IPS-NIHi11 (cell line): ENCODE data around the gene NRP2.

ENCODE experiments used
- DNase-seq: peaks from one replicate; pipeline ENCODE4 v3.0.0; 2012; ENCODE audit warnings: mixed read lengths, low spot score

NRP2 gene, protein sequence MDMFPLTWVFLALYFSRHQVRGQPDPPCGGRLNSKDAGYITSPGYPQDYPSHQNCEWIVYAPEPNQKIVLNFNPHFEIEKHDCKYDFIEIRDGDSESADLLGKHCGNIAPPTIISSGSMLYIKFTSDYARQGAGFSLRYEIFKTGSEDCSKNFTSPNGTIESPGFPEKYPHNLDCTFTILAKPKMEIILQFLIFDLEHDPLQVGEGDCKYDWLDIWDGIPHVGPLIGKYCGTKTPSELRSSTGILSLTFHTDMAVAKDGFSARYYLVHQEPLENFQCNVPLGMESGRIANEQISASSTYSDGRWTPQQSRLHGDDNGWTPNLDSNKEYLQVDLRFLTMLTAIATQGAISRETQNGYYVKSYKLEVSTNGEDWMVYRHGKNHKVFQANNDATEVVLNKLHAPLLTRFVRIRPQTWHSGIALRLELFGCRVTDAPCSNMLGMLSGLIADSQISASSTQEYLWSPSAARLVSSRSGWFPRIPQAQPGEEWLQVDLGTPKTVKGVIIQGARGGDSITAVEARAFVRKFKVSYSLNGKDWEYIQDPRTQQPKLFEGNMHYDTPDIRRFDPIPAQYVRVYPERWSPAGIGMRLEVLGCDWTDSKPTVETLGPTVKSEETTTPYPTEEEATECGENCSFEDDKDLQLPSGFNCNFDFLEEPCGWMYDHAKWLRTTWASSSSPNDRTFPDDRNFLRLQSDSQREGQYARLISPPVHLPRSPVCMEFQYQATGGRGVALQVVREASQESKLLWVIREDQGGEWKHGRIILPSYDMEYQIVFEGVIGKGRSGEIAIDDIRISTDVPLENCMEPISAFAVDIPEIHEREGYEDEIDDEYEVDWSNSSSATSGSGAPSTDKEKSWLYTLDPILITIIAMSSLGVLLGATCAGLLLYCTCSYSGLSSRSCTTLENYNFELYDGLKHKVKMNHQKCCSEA

DNA sequence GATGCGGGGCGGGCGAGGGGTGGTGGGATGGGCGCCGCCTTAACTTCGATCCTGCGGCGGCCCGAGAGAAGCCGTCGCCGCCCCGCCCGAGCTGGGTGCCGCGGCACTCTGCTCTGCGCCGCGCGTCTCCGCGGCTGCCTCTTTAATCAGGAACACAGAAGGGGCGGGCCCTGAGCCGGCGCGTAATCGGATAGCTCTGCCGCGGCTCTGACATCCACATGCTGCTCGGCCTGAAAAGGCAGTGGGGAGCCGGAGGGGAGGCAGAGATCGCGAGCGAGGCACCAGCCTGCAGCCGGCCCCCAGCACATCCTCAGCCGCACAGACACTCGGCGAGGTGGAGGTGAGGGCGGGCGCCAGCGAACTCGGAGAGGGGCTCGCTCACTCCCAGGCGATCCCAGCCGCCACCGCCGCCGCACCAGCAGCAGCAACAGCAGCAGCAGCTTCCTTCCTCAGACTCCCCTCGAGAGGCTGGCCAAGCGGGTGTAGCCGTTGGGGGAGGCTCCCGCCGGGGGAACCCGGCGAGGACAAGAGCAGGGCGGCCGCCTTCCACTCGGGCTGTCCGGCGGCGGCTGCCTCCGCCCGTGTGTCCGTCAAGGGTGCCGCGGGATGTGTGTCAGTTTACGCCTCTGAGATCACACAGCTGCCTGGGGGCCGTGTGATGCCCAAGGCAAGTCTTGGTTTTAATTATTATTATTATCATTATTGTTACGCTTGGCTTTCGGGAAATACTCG lies at the start of gene NRP2:
NRP2 (plus strand) TSS at position 263 of the 732 bp plus-strand sequence. CDS start 790 bp downstream, outside the sequence.
- peak; percentile 77 for DNase-seq

DNA sequence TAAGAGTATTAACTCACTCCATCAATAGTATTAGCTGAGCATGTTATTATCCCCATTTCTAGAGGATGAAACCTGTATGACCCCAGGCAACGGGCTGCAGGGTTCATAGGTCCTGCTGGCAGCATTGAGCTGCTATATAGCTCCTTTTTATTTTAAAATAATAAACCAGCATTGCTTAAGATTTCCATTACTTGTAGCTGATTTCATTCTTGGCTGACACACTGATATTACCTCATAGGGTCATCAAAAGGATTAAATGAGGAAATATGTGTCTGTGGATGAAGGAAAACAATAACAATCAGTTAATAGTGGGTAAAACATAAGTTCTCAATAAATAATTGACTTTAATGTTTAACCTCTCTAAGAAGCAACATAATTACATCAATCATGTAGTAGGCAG lies 48.3 kb upstream of the NRP2 start:
- no peak for DNase-seq

DNA sequence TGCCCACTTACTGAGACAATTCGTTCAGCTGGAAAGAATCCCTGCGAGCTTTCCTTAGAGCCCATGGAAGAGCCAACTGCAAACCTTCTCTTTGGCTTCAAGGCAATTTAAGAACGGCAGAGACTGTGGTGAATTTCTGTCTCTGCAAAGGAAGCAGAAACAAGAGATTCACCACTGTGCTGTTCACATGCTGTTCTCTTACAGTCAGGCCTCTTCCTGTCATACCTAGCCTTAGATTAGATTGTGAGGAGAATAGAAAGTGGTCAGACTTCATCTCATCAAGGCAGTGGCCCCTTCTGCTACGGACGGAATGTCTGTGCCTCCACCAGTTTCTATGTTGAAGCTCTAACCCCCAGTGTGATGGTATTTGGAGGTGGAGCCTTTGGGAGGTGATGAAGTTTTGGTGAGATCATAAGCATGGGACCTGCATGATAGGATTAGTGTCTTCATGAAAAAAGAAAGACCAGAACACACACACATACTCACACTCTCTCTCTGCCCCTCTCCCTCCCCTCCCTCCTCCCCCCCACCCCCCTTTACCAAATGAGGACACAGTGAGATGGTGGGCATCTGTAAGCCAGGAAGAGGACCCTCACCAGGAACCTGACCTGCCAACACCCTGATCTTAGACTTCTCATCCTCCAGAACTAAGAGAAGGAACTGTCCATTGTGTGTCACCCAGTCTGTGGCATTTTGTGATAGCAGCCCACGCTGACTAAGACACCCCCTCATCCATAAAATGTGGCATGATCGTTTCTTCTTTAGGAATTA lies 45.6 kb upstream of the NRP2 start:
- no peak for DNase-seq

DNA sequence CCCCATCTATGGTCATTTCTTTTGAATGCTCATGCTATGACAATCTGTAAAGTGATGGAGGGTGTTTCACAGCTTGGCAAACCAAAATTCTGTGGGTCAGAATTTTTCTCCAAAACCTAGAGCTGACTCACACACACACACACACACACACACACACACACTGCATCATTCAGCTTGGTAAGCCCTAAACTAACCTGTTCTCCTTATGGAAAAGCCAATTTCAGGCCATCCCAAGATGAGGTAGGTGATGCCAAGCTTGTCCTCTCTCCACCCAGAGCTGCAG lies 45.0 kb upstream of the NRP2 start:
- no peak for DNase-seq

DNA sequence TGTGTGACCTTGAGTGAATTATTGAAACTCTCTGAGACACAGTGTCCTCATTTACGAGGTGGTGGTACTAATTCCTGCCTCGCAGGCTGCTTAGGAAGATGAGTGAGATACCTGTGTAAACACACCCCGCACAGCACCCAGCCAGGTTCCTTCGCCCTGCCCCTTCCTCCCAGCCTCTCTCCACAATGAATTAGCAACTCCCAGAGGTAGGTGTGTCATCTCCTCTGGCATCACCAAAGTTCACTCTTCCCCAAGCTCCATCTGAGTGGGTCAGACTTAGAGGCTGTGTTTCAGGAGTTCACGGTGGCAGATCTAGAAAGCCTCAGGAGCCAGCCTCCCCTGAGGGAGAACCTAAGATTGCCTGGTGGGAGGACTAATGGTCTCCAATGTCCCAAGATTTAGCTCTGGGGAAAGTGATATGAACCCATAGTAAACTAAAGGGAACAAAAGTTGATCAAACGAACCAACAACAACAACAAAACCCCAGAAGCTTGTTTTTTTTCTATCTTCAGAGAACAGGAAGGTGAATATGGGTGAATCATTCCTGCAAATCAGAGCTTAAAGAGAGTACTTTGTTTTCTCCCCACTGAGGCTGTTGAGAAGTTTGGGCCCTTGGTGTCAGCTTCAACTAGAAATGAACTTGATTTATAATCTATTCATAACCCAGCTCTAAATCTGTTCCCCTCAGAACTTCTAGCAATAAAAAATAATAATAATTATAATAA lies 44.4 kb upstream of the NRP2 start:
- DNase-seq: no peak

DNA sequence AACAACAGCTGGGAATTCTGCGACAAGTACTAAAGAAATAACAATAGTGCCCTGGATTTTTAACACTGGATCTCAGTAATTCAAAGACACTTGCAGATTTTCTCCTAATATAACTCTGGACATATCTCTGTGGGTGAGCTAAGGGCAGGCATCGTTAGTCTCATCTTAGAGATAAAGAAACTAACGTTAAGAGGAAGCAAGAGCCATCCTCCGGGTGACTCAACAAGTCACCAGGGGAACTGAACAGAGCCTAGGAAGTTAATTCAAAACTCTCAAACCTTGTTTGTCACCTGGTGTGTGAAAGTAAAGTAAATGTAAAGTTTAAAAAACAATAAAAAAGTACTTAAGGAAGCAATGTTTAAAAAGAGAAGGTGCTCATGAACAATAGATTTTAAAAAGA lies 41.6 kb upstream of the NRP2 start:
- no peak for DNase-seq

DNA sequence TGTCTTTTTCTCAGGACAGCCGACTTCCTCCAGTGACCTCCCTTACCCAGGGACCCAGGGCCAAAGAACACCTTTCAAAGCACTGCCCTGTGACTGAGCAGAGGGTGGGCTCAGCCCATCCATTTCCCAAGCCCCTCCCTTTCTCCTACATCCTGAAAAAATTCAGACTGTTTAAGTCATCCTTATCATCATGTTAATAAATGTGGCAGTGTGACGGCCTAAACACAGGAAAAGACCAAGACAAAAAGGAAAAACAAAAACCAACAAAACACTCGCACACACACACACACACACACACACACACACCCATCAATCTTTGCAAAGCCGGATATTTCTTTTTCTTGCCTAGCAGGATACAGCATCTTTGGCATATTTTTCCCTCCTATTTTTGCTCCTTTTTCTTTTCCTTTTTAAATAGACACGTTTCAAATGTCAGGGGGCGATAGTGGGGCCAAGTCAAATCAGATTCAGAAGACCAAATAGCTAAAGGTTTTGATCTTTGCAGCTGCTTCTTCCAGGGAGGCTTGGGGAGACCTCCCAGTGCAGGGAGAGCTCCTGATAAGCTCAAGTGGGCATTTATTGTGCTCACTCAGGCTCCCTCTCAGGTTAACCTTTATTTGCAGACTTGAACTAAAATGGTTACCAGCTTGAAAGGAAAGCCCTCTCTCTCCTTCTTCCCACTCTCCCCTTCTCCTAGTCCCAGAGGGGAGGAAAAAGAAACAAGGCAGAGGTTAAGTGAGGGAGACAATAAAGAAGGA lies 39.5 kb upstream of the NRP2 start:
- DNase-seq: no peak

DNA sequence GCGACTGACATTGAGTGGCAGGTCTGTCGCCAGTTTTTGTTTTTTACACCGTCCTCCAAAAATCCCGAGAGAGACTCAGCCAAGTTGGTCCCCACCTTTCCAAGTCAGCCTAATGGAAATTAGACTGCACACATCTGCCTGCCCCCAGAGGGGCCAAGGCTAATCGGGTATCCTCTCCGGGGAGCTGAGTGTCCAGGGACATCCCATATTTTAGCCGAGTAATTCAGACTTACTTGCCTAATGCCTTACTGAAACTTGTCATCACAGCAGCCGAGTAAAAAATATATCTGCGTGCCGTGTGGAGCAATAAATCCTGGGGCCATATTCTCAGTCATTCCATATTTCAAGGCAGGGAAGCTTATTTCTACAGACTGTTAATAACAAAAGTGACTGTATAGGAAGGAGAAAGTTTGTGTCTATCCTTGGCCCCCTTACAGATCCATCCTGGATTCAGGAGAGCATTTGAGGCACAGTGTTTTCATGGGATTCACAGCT lies 38.9 kb upstream of the NRP2 start:
- DNase-seq: no peak

DNA sequence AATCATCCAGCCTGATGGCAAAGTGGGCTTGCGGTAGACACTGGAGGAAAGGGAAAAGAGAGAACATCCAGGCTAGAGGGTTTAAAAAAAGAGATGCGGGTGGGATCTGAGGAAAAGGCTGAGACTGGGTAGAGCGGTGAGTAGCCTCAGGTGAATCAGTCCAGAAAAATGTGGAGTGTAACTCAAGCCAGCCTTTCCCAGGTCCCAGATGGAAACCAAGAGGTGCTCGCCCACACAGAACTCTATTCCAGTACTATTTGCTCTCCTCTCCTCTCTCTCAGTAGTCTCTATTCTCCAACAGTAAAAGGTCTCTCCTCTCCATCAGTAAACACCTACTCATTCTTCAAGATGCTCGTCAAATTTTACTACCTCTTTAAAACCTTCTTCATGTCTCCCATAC lies 38.3 kb upstream of the NRP2 start:
- no peak for DNase-seq

DNA sequence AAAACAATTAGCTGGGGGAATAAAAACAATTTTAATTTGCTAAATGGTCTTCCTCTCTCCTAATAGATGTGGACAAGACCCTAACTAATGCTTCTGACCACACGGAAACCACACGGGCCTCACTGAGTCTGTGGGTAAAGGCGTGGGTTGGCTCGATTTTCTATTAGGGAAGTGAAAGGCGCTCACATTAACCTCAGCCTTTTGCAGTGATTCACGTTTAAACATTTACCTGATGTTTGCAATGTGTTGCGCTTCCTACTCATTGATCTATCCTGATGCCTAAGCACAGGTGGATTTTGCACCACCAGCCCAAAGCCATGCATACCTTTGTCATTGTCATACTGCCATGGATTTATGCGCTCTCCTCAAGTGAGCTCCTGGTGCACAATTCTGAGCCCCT lies 35.6 kb upstream of the NRP2 start:
- no peak for DNase-seq

DNA sequence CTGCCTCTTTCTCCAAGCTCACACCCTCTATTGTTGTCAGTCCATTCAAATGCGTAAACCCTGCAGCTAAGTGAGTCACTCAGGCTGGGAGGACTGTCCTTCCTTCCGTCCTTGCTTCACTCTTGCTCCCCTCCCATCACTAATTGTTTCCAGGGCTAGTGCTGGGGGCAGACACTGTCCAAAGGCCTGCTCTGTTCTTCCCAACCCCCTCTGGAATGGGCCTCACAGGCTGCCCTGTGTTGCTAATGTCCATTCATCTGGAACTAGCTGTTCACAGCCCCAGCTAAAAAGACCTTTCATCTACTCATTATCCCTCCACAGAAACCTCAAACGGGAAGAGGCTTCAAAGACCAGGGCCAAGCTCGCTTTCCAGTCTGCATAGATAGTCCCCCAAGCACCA lies 31.9 kb upstream of the NRP2 start:
- DNase-seq: peak; percentile 51

DNA sequence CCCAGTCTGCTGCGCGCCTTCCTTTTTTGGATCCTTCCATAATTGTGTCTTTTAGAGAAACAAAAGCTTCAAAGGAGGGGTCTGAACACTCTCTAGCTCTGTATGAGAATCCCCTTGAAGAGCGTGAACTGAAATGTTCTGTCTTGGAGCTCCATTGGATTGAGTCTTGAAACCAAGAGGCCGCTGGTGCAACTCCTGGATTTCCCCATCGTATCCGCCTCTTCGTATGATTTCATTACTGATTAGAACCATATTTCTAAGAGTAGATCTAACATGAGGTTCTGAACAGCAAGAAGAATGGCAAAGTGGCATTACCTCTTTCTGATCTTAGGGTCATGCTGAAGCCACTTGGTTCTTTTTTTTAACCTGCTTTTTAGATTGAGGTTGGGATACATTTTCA lies 31.4 kb upstream of the NRP2 start:
- DNase-seq: no peak

DNA sequence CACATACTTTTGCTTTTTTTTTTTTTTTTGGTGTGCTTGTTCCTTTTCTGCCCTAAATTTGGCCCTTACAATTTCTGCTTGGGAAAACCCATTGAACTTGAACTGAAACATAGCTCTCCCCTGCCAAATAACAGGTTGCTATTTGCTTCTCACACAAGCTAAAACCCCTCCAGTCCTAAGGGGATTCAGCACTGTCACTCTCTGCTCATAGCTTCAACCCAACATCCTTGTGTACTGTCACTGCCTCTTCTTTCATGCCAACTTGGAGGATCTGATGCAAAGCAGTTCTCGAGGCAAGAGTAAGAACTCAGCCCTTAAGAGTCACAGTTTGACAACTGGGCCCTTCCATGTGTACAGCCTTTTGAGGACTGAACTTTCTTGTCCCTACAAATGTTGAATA lies 30.6 kb upstream of the NRP2 start:
- DNase-seq: no peak

DNA sequence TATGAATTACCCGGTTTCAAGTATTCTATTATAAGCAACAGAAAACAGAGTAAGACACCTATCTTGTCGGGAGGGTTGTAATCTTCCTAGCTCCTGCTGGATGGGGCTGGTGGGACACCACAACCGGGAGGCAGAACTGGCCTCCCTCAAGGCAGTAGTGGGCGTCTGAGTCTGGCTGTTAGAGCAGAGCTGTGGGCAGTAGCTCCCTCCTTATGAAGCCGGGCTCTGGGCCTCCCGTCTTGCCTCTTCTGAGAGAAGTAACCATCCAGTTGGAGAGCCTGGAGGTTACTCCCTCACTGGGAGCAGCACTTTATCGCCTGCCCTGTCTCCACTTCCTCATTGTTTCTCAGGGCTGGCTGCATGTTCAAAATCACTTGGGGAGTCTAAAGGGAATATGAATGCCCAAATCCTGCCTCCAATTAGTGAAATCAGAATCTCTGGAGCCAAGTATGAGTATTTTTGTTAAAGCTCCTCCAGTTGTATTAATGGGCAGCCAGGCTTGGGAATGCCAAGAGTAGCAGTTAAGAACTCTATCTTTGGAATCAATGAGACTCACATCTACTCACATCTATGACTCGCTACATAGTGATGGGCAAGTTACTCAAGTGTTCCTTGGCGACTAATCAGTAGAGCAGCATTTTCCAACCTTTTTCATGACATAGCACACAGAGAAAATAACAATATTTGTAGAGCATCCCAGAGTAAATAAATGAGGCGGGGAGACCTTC lies 27.3 kb upstream of the NRP2 start:
- no peak for DNase-seq

DNA sequence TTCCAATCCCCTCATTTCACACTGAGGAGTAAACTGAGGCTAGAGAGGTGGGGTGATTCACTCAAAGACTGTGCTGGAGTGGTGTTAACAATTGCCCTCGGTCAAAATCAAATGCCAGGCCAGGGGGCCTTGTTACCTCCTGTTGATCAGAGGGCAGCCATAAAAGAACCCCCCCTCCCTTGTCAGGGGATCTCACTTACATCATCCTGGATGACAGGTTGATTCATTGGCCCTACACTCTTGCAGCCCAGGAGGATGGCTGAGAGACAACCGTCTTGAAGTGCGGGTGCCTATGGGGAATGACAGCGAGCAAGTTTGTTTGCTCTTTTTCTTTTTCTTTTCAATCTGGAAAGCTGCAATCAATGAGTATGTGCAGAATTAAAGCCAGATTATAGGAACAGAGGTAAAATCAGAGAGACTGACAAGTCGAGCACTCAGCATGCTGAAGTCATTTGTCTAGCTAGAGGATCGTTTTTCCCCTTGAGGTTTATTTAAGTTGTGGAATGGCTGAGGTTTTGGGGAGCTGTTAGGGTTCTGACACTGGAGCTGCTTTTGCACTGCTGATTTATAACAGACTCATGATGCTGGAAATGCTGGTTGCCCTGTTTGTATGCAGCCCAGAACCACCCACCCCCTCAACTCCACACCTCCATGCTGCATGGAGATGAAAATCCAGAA lies 26.4 kb upstream of the NRP2 start:
- no peak for DNase-seq

DNA sequence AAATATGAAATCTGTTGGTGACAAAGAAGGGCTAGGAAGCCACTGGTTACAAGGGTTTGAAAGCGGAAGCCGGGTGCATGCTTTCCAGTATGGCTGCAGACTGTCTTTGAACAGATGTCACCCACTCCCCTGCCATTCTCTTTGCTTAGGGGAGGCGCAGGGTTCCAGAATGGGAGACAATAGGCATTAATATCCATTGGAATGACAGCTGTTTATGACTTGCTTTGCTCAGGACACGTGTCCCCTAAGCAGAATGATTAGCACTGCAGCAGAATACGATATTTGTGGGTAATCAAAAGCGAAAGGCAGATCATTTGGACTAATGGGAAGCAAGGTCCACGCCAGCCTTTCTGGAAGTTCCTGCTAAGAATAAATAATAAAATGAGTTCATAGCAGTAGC lies 25.8 kb upstream of the NRP2 start:
- no peak for DNase-seq

DNA sequence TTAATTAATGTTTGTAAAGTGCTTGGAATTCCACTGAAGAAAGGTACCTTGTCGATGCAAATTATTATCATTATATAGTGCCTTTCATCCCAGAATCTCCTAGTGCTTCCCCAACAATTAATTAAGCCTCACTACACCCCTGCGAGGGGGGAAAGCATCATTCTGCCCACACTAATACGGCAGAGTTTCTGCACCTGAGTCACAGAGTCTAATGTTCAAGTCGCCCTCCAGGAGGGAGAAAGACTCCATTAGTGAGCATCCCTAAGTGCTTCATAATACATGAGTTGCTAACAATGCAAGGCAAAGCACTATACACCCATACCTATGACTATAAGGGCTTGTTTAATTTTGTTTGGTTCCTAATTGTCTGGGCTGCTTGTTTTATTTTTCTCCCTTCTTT lies 25.4 kb upstream of the NRP2 start:
- DNase-seq: no peak

DNA sequence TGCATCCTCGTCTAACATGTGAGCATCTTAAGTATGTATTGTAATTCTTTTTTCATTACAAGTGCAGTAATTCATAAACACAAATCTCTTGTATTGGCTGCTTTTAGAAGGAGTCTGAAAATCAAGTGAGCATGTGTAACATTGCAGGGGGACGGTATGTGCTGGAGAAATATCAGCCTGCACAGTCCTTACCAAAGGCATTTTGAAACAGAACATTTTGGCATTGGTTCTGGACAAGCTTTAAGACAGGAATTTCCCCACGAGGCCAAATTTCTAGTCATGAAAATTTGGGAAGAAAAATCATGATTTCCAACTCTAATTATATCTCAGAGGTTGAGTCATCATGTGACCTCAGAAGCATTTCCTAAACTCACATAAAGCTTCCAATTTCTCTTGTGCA lies 24.7 kb upstream of the NRP2 start:
- no peak for DNase-seq

DNA sequence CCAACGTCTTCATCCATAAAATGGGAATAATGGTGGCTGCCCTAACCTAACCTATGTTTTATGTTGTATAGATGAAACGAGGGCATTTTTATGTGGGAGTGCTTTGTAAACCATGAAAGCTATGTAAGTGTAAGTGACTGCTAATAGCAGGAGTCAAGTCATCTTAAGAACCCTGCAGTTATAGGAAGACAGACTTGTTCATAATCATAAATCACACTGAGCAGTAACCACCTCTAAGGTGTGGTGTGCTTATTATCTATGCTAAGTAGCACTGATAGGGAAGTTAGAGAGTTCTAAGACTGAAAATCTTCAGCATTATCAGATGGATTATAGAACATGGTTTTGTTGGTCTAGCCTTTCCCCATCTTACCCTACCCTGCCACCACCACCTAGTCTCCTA lies 24.2 kb upstream of the NRP2 start:
- DNase-seq: no peak
